GM21619 (cell line): ENCODE data around the gene ACTR3.

Experiments
- ATAC-seq: cut with Tn5 transposase; IDR thresholded peaks from one replicate; pipeline ENCODE4 v1.9.1; 2021; ENCODE audit not compliant: unreplicated experiment

Gene ACTR3

DNA sequence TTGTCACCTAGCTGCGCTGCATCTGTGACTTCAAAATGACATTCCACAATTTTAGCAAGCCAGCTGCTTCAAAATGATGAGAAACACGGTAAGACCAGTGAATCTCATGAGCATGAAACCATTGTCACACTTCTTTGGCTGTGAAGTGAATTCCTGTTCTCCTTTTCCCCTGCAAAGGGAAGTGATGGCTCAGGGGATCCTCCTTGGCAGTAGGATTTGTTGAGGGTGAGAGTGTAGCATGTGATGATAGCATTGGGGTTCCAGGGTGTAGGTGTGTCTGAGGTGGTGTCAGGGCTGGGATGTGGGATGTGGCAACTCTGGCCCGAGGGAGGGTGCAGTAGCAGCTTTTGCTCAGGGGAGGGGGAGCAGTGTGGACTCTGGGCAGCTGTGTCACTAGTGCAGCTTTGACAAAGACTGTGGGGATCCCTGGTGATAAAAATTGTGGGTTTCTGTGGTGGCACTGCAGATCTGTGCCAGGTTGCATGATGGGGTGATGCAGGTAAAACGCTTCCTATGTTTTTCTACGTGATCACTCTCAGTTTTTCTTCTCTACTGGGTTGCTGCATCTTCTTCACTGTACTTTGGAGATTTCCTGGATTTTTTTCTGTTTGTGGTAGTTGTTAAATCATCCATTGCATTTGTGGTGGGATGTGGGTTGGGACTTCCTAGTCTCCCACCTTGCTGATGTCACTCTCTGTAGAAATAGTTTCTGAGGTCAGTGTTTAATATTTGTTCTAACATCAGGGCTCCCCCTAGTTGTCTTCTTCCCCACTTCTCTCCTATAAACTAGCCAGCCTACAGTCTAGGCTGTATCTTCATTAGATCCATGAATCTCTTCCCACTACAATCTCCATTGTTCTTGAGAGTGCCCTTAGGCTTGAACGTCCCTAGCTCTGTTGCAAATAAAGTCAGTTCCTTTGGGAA, 107.0 kb downstream of the ACTR3 start:
- ATAC-seq: no peak

DNA sequence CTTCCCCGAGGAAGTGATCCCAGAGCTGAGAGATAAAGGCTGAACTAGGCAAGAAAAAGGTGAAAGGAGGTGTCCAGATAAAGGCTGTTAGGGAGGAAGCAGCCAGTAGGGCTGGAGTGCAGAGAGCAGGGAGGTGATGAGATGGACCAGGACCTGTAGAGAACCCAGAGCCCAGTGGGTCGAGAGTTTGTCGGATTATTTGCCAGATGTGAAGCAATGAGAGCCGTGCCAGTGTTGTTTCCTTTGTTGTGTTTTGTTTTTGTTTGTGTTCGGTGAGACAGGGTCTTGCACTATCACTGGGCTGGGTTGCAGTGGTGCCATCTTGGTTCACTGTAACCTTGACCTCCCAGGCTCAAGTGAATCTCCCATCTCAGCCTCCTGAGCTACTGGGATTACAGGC, 111.3 kb downstream of the ACTR3 start:
- no peak for ATAC-seq

DNA sequence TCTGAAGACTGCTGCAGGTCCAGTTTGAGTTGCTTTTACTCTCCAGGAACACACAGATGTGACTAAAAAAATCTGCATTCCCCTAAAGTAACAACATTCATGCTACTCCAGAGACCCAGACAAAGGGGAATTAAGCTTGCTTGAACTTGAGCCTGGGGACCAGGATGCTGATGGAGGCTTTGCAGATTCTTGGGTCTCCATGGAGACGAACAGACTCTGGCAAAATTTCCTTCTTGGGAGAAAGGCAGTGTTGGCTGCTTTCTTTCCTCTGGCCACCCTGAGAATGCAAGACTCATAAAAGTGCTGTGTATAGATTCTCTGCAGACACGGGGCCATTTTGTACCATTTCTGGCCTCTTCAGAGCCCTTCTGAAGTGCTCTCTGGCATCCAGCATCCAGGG, 112.0 kb downstream of the ACTR3 start:
- ATAC-seq: no peak

DNA sequence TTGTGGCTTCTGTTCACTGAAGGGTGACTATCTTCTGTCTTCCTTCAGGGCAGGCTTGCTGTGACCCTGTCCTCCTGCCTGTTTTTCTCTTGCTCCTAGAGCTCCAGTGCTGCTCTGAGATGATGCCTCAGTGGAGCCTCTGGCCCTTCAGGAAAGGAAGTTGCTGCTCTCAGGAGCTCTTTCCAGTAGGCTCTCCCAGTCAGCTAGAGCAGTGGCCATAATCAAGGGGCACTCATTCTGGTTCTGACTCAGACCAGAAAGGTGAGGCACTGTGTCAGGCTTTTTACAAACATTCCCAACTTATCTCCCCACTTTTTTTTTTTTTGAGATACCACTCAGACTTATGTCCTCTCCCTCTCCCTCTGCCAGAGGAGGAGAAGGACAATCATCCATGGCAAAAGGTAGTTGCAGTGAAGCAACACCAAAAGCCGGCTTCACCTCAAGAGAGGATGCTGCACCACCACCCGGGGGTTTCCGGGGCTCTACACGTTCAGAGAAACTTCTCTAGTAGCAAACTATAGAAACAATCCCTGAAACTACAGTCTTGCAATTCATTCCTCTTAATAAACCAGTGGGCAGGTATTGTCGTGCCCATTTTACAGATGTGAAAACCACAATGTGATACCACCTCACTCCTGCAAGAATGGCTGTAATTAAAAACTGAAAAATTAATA, 115.4 kb downstream of the ACTR3 start:
- no peak for ATAC-seq

DNA sequence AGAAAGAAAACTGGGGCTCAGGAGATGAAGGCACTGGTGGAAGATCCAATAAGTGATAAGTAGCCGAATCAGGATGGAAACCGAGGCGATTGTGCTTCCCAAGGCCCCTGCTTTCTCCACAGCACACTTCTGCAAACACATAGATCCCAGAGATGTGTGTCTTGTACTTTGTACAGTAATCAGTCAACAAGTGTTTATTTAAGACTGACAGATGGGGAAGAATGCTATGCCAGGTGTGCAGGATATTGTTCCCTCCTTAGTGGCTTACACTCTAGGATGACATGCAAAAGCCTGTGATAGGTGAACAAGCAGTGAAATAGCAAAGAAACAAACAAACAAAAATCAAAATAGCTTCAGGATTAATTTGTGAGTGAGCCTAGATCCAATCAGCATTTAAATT, 116.6 kb downstream of the ACTR3 start:
- ATAC-seq: no peak

- no peak for ATAC-seq
Observed at GRCh38 chr2:114007436-114007835, 117.5 kb downstream of the ACTR3 start.

- no peak for ATAC-seq
Observed at GRCh38 chr2:114008720-114009119, 118.8 kb downstream of the ACTR3 start.

DNA sequence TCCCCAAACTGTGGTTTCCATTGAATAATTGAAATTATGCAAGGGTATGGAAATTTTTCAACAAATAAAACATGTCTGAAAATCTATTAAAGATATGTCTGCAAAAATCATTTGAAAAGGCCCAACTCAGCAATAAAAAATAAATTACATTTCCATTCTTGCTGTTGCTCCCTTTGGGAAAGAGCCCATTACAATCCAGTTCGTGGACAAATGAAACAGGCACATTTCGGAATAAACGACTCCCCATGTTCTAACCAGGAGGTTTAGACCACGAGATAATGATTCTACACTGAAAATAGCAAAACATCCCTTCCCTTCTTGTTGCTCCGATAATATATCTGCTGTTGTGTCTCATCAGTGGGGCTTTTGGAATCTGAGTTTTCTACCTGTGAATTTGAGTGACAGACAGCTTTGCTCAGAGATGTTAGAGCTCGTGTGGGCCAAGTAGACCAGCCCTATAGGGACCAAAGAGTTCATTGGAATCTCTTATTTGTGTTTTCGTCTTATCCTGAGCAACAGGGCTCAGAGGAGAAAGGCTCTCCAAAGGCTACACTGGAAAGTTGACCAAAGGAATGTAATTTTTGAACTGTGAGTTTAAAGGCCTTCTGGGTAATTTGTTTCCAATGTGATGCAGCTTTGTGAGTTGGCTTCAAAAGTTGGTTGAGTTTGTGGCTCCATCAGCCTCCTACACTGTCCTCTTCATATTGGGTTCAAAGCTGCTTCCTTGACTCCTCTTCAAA, 119.5 kb downstream of the ACTR3 start:
- no peak for ATAC-seq

DNA sequence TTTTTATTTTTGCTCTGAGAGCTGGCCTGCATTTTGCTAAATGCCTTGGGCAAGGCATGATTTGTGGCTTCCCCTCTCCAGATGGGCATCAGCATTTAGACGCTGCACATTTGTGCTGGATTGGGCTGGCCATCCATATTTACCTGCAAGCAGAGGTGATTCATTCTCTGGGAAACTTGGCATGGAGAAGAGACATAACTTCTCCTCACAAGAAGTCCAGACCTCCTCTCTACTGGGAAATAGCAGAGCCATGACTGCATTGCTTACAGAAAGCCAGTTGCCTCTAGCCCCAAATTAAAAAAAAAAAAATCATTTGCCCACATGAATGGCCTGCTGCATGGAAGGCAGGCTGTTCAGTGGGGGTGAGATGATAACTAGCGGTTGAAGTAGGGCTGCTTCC, 120.1 kb downstream of the ACTR3 start:
- no peak for ATAC-seq

GRCh38 chr2:114011713-114012112, 121.8 kb downstream of the ACTR3 start:
- ATAC-seq: no peak
